ENCODE results near the gene EPHB1.

DNA sequence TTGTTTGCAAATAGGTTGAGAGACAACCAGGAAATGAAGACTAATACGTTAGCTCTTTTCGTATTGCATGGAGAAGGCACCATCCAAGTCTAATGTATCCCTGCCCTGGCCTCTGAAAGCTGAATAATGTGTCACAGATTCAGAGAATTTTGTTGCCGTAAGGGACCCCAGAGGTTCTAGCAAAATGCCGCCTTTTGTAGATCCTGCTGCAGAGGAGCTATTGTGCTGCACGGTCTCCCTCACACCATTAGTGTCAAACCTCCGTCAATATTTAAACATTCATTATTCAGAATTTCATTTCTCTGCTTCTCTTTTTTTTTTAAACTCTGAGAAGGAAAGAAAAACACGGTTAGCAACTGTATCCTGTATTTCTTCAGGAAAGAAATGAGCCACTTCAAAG is 238.7 kb downstream of the EPHB1 start:
- TF ChIP-seq, protein P1, sequence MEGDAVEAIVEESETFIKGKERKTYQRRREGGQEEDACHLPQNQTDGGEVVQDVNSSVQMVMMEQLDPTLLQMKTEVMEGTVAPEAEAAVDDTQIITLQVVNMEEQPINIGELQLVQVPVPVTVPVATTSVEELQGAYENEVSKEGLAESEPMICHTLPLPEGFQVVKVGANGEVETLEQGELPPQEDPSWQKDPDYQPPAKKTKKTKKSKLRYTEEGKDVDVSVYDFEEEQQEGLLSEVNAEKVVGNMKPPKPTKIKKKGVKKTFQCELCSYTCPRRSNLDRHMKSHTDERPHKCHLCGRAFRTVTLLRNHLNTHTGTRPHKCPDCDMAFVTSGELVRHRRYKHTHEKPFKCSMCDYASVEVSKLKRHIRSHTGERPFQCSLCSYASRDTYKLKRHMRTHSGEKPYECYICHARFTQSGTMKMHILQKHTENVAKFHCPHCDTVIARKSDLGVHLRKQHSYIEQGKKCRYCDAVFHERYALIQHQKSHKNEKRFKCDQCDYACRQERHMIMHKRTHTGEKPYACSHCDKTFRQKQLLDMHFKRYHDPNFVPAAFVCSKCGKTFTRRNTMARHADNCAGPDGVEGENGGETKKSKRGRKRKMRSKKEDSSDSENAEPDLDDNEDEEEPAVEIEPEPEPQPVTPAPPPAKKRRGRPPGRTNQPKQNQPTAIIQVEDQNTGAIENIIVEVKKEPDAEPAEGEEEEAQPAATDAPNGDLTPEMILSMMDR (IDR thresholded peaks at IDR 0.05), result no peak
- TF ChIP-seq EP300 (IDR thresholded peaks at IDR 0.05), result no peak
